Loucy (cell line): ENCODE results near the gene CYBRD1.

Experiments
- H2AFZ ChIP-seq: fragments of 200-600 bp; sonication (generic); 2 replicates; pipeline ENCODE4 v1.6.0; 2016; ENCODE audit warnings: antibody characterized with exemption, mild to moderate bottlenecking, low read length, moderate library complexity
- H3F3A ChIP-seq: fragments of 200-600 bp; 2 replicates; pipeline ENCODE4 v1.6.0; 2016; ENCODE audit warnings: antibody characterized with exemption, low read depth, mild to moderate bottlenecking
- H3K27me3 ChIP-seq: fragments of 200-600 bp; sonication (generic); 2 replicates; pipeline ENCODE4 v1.6.1; 2014; ENCODE audit warnings: low read length, mild to moderate bottlenecking; ENCODE audit not compliant: insufficient read depth, poor library complexity, severe bottlenecking
- H3K36me3 ChIP-seq: fragments of 200-600 bp; sonication (generic); 2 replicates; pipeline ENCODE4 v1.6.1; 2016; ENCODE audit warnings: low read length; ENCODE audit not compliant: insufficient read depth
- H3K4me1 ChIP-seq: fragments of 200-600 bp; sonication (generic); 2 replicates; pipeline ENCODE4 v1.5.1; 2014; ENCODE audit warnings: low read length, mild to moderate bottlenecking; ENCODE audit not compliant: insufficient read depth, poor library complexity, severe bottlenecking
- H3K4me2 ChIP-seq: fragments of 200-600 bp; sonication (generic); 2 replicates; pipeline ENCODE4 v1.6.0; 2014; ENCODE audit warnings: antibody characterized with exemption, low read length, low read depth, mild to moderate bottlenecking; ENCODE audit not compliant: poor library complexity, severe bottlenecking
- H3K4me3 ChIP-seq: fragments of 200-600 bp; sonication (generic); 2 replicates; pipeline ENCODE4 v1.5.1; 2014; ENCODE audit warnings: low read length, mild to moderate bottlenecking, mixed read lengths; ENCODE audit not compliant: poor library complexity, severe bottlenecking
- H3K79me2 ChIP-seq: fragments of 200-600 bp; sonication (generic); 2 replicates; pipeline ENCODE4 v1.6.1; 2014; ENCODE audit warnings: low read length; ENCODE audit not compliant: insufficient read depth
- H3K9ac ChIP-seq: fragments of 200-600 bp; sonication (generic); 2 replicates; pipeline ENCODE4 v1.6.0; 2014; ENCODE audit warnings: mild to moderate bottlenecking, low read depth, low read length, moderate library complexity; ENCODE audit not compliant: poor library complexity, severe bottlenecking
- H3K9me2 ChIP-seq: fragments of 200-600 bp; sonication (generic); replicated peaks from 2 replicates; pipeline ENCODE4 v1.6.1; 2016; ENCODE audit warnings: low read depth, low read length, mixed read lengths
- H3K9me3 ChIP-seq: fragments of 200-600 bp; sonication (generic); 2 replicates; pipeline ENCODE4 v1.6.1; 2014; ENCODE audit warnings: mild to moderate bottlenecking, antibody characterized with exemption, low read length, low read depth; ENCODE audit not compliant: insufficient read depth
- H4K20me1 ChIP-seq: fragments of 200-600 bp; sonication (generic); 2 replicates; pipeline ENCODE4 v1.6.0; 2014; ENCODE audit warnings: antibody characterized with exemption, low read length, mild to moderate bottlenecking; ENCODE audit not compliant: insufficient read depth, poor library complexity, severe bottlenecking
- EZH2phosphoT487 ChIP-seq: fragments of 200-600 bp; IDR thresholded peaks from 2 replicates; pipeline ENCODE4 v1.6.1; 2018; ENCODE audit warnings: antibody characterized with exemption, mild to moderate bottlenecking, moderate library complexity, borderline replicate concordance
- TF ChIP-seq, protein P1 (sequence below): fragments of 200-600 bp; sonication (generic); conservative IDR thresholded peaks from 2 replicates; pipeline ENCODE4 v1.5.1; 2014; ENCODE audit warnings: mild to moderate bottlenecking, antibody characterized with exemption, low read length

Gene CYBRD1

DNA sequence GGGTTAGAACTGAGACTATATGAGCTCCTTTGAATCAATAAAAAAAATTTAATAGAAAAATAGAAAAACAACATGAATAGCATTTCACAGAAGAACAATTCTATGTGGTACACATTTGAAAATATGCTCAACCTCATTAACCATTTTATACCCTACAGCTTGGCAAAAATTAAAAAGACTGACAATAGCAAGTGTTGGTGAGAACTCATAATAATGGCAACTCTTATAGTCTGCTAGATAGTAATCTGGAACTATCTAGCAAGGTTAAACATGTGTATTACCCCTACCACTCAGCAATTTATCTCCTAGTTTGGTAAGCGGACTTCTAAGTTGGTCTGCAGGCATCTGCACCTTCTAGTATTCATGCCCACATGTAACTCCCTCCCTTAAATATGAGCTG, 67.8 kb downstream of the CYBRD1 start:
- no peaks in the 10 kb centered on the region for H4K20me1 ChIP-seq
- no peaks in the 10 kb centered on the region for H3K79me2 ChIP-seq
- H3F3A ChIP-seq = no peaks in the 10 kb centered on the region
- H3K9me2 ChIP-seq = no peaks in the 10 kb centered on the region
- no peaks in the 10 kb centered on the region for H3K36me3 ChIP-seq
- H3K4me2 ChIP-seq = no peak overlapping the region
- H3K4me3 ChIP-seq = no peak overlapping the region
- H3K9ac ChIP-seq = no peak overlapping the region
- H3K9me3 ChIP-seq = no peaks in the 10 kb centered on the region
- no peaks in the 10 kb centered on the region for H3K27me3 ChIP-seq
- TF ChIP-seq, protein P1, sequence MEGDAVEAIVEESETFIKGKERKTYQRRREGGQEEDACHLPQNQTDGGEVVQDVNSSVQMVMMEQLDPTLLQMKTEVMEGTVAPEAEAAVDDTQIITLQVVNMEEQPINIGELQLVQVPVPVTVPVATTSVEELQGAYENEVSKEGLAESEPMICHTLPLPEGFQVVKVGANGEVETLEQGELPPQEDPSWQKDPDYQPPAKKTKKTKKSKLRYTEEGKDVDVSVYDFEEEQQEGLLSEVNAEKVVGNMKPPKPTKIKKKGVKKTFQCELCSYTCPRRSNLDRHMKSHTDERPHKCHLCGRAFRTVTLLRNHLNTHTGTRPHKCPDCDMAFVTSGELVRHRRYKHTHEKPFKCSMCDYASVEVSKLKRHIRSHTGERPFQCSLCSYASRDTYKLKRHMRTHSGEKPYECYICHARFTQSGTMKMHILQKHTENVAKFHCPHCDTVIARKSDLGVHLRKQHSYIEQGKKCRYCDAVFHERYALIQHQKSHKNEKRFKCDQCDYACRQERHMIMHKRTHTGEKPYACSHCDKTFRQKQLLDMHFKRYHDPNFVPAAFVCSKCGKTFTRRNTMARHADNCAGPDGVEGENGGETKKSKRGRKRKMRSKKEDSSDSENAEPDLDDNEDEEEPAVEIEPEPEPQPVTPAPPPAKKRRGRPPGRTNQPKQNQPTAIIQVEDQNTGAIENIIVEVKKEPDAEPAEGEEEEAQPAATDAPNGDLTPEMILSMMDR = no peak
- TF ChIP-seq EZH2phosphoT487 = no peak
- H3K4me1 ChIP-seq = no peaks in the 10 kb centered on the region
- no peak overlapping the region for H2AFZ ChIP-seq

DNA sequence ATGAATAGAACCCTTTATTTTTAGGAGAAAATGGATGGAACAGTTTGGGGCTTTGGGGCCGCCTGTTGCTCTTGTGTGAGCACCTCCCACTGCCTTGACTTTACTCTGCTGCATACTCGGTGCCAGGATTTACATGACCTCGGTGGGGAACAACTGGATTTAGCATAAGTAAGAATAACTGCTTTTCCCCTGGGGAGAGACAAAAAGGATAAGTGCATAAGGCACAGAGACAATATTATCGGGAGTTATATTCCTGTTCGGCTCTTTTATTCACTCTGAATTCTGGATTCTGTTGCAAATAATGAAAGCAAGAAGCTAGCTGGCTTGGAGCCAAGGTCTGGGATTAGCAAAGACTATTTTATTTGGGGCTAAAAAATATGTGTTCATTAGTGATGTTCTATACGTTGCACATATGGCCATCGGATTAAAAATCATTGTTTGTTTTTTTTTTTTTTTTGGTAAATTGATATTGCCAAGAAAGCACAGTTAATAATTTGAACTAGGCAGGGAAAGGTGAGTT, 69.8 kb downstream of the CYBRD1 start:
- Histone ChIP-seq H4K20me1 (no peaks in the 10 kb centered on the region), H3K27me3 (no peaks in the 10 kb centered on the region), H3K4me1 (no peaks in the 10 kb centered on the region), H3K79me2 (no peaks in the 10 kb centered on the region), H2AFZ (no peak overlapping the region), H3K9me3 (no peaks in the 10 kb centered on the region), H3K9me2 (no peaks in the 10 kb centered on the region), H3K36me3 (no peaks in the 10 kb centered on the region), H3K9ac (no peak overlapping the region), H3K4me3 (no peak overlapping the region), H3K4me2 (no peak overlapping the region), H3F3A (no peaks in the 10 kb centered on the region)
- no peak for TF ChIP-seq EZH2phosphoT487
- TF ChIP-seq, protein P1 = no peak

DNA sequence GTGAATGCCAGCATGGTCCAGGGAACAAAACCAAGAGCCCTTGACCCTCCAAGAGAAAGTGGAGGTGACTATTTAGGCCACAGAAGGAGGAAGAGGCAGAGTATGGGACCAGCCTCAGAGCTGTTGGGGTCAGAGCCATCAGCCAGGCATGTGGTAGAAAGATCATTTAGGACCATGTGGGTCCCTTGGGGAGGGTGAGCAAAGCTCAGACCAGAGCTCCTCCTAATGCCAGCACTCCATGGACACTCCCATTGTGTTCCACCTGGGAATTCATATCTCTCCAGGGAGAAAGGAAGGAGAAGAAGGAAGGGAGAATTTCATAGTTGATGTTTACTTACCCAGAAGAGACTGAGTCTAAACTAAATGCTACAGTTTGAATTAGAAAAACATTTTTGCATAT, 73.2 kb downstream of the CYBRD1 start:
- Histone ChIP-seq H4K20me1 (no peaks in the 10 kb centered on the region), H3K4me1 (peaks cover 3% of the 10 kb centered on the region), H3K27me3 (no peaks in the 10 kb centered on the region), H3K4me3 (no peak overlapping the region), H3K9me3 (no peaks in the 10 kb centered on the region), H3K36me3 (no peaks in the 10 kb centered on the region), H3K9me2 (no peaks in the 10 kb centered on the region), H2AFZ (0 out of 2 replicates have a peak overlapping the region, but pooled peaks have one; percentile 1), H3F3A (no peaks in the 10 kb centered on the region), H3K79me2 (no peaks in the 10 kb centered on the region), H3K4me2 (no peak overlapping the region), H3K9ac (no peak overlapping the region)
- TF ChIP-seq, protein P1 = no peak
- no peak for TF ChIP-seq EZH2phosphoT487
